Hair follicular keratinocyte (primary cell): Measurements from ENCODE around the gene CLUH. TPM values are rescaled to one million over a fixed set of nuclear protein-coding genes. Genes with fewer than 3 reads are reported as not detected.

ENCODE experiments used
- total RNA-seq: library from RNA; depleted of rRNA; stranded (reverse); fragments of >200 nt; gene quantifications from 2 replicates; pipeline ENCODE4 v1.2.3, GENCODE V29; 2015

The CLUH gene
- 72.5 and 120 TPM in 2 replicates for total RNA-seq

GRCh38 chr17:2711608-2712299 is at the start of gene CLUH:
CLUH (minus strand) TSS chr17:2711764; CDS start chr17:2711661, 103 bp downstream.

DNA sequence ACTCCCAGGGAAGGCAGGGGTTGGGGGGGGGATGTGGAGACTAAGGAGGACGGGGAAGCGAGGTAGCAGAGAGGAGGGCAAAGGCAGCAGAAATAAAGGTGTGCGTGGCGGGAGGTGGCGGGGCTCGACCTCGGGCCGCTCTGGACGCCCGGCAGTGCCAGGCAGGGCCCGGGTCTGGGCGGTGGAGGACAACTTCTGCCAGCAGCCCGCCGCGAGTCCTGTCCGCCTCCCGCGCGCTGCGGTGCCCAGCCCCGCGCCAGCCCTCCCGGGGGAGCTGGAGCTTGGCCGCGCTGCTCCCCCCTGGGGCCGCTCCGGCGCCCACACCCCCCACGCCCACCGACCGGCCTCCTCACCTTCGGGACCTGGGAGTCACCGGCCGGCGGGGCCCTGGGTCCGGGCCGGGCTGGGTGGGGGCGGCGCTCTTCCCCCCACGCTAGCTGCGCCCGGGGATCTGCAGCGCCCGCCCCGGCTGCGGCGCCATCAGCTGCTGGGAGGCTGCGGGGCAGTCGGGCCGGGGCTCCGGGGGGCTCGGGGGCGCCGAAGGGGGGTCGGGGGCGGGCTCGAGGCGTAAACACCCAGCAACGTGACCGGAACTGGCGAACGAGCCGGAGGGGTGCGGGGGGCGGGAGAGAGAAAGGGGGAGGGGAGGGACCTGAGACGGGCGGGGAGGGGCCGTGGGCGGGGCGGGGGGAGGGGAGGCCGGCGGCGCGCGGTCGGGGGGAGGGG is 37.7 kb upstream of the CLUH start, which contains the start of gene CCDC92B:
CCDC92B (minus strand) TSS at position 595 of the 726 bp plus-strand sequence. CDS start 14,507 bp downstream, outside the sequence.

Other genes starting within 250 kb of the CLUH start
- 13.7 and 27.8 TPM in 2 replicates for gene METTL16, start 199.9 kb downstream of the CLUH start, total RNA-seq
- 46.5 and 64.3 TPM in 2 replicates for gene PAFAH1B1, start 118.1 kb downstream of the CLUH start, total RNA-seq
- gene CCDC92B, start 37.9 kb upstream of the CLUH start, total RNA-seq: 0.04 TPM in 1 of 2 replicates, not detected in the other
- gene RAP1GAP2, start 84.7 kb upstream of the CLUH start, total RNA-seq: 22.0 and 40.1 TPM in 2 replicates